ENCODE measurements around the gene DISC1.

DNA sequence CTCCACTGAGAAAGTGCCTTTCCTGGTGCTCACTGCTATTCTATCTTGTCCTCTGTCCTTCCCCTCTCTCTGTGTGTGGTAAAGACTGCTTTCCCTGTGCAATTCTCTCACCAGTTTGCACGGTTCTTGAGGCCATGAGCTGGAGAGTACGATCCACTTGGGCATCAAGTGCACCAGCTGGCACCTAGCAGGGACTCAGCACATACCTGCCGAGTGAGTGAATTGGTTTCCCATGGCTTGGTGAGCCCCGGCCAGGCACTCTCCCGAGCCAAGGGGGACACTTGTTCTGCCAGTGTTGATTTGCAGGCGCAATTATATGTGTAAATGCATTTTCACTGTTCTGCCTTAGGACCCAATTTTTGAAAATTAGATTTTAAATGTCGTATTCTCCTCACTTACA is 313.5 kb downstream of the DISC1 start:
- TF ChIP-seq PPARA (CRISPR knock-in tag; IDR thresholded peaks at IDR 0.05; ENCODE audit: borderline replicate concordance) (no peak), ZNF70 (CRISPR knock-in tag; IDR thresholded peaks at IDR 0.05) (no peak), SNAI2 (CRISPR knock-in tag; IDR thresholded peaks at IDR 0.05) (no peak), ESRRG (CRISPR knock-in tag; IDR thresholded peaks at IDR 0.05) (no peak)
- TF ChIP-seq, protein P1, sequence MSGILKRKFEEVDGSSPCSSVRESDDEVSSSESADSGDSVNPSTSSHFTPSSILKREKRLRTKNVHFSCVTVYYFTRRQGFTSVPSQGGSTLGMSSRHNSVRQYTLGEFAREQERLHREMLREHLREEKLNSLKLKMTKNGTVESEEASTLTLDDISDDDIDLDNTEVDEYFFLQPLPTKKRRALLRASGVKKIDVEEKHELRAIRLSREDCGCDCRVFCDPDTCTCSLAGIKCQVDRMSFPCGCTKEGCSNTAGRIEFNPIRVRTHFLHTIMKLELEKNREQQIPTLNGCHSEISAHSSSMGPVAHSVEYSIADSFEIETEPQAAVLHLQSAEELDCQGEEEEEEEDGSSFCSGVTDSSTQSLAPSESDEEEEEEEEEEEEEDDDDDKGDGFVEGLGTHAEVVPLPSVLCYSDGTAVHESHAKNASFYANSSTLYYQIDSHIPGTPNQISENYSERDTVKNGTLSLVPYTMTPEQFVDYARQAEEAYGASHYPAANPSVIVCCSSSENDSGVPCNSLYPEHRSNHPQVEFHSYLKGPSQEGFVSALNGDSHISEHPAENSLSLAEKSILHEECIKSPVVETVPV (CRISPR knock-in tag; IDR thresholded peaks at IDR 0.05), result no peak
